Measurements from ENCODE around the gene INO80D. TPM values are rescaled to one million over a fixed set of nuclear protein-coding genes. Genes with fewer than 3 reads are reported as not detected.

INO80D gene, protein sequence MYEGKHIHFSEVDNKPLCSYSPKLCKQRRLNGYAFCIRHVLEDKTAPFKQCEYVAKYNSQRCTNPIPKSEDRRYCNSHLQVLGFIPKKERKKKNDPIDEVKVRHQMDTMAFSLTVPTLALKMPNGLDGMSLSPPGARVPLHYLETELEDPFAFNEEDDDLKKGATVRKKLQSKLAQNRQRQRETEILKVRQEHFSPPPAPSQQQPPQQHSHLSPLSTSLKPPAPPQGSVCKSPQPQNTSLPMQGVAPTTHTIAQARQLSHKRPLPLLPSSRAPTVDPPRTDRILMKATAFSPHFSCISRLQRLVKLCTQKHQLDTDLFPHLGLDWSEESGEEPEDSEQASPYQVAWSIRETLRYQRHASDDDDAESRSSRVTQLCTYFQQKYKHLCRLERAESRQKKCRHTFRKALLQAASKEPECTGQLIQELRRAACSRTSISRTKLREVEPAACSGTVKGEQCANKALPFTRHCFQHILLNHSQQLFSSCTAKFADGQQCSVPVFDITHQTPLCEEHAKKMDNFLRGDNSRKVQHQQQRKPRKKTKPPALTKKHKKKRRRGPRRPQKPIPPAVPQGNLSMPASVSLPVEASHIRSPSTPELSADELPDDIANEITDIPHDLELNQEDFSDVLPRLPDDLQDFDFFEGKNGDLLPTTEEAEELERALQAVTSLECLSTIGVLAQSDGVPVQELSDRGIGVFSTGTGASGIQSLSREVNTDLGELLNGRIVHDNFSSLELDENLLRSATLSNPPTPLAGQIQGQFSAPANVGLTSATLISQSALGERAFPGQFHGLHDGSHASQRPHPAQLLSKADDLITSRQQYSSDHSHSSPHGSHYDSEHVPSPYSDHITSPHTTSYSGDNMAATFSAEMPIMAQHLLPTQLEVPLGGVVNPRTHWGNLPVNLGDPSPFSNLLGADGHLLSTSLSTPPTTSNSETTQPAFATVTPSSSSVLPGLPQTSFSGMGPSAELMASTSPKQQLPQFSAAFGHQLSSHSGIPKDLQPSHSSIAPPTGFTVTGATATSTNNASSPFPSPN
- total RNA-seq (2014; rRNA removed; shearing (Covaris generic)) (33.9 and 37.4 TPM in 2 replicates), polyA plus RNA-seq (2016; fragmentation: Nextera tagmentation; extraction: Ambion mirVana) (16.8 and 17.5 TPM in 2 replicates)
- long read RNA-seq, partial matches to known transcripts, result 4 of 15 reads
- long read RNA-seq, other reads (novel, unspliced or antisense), result 11 of 15 reads

DNA sequence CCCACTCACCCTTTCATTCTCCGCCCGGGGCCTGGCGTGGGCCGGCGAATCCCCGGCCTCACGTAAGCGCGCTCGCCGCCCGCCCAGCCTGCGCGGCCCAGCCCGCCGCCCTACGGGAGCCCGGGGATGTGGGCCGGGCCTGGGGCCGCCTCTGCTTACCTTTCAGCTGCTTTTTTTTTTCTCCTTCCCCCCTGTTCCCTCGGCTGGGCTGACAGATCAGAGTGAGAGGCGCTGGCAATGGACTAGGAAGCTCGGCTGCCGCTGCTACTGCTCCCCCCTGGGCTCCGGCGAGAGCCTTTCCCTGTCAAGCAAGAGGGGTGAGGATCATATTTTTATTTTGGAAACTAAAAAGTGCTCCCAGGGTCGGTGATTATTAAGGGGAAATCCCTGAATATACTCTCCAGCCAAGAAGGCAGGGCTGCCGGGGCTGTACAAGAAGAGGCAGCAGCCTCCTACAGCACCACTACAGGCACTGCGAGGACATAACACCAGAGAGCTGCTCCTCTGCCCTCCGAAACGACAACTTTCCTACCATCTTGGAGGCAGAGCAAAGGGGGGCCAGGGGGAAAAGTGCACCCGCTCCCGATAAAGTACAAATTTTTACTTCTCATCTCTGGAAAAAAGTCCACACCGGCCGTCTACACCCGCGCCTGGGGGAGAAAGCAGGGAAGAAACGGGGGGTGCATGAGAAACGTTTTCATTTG lies at the start of gene INO80D:
TSS of gene INO80D (minus strand) at position 433 of the 704 bp plus-strand sequence. CDS start 23,158 bp downstream, outside the sequence.
- Histone ChIP-seq H3K27me3 (ENCODE audit: insufficient read depth) (no peaks in the 10 kb centered on the region), H3K36me3 (ENCODE audit: insufficient read depth) (peaks cover 6% of the 10 kb centered on the region; the same call in 1 of the 2 replicates), H3K79me2 (replicated peaks; ENCODE audit: insufficient read depth) (peaks cover 71% of the 10 kb centered on the region), H3F3A (replicated peaks; ENCODE audit: low read depth) (peaks cover 7% of the 10 kb centered on the region; the same call in 1 of the 2 replicates), H3K4me3 (peak within 1 kb of the TSS; percentile 89), H2AFZ (no peak within 1 kb of the TSS), H3K4me2 (peak within 1 kb of the TSS; percentile 87), H3K9me2 (ENCODE audit: insufficient read depth) (no peaks in the 10 kb centered on the region), H3K4me1 (ENCODE audit: insufficient read depth) (peaks cover 18% of the 10 kb centered on the region), H3K27ac (ENCODE audit: low read depth) (peak within 1 kb of the TSS; percentile 99), H4K20me1 (replicated peaks; ENCODE audit: insufficient read depth) (no peaks in the 10 kb centered on the region; the same call in 1 of the 2 replicates)
- peaks cover 24% of the 10 kb centered on the region for H3K4me1 Mint-ChIP-seq
- H3K4me3 Mint-ChIP-seq, result peak within 1 kb of the TSS; percentile 99
- H3K27me3 Mint-ChIP-seq (ENCODE audit: insufficient read depth, low read depth, poor library complexity), result peaks cover 29% of the 10 kb centered on the region
- ATAC-seq (peak; percentile 68), DNase-seq (ENCODE audit: low spot score) (peak; percentile 85)
- TF ChIP-seq STAT1 (IDR thresholded peaks at IDR 0.05; ENCODE audit: unreplicated experiment) (no peak), EZH2phosphoT487 (IDR thresholded peaks at IDR 0.05; ENCODE audit: unreplicated experiment) (no peak), POLR2AphosphoS5 (IDR thresholded peaks at IDR 0.05; ENCODE audit: low read depth) (peak; percentile 34; the same call in 1 of the 2 replicates)
- TF ChIP-seq, protein P1, sequence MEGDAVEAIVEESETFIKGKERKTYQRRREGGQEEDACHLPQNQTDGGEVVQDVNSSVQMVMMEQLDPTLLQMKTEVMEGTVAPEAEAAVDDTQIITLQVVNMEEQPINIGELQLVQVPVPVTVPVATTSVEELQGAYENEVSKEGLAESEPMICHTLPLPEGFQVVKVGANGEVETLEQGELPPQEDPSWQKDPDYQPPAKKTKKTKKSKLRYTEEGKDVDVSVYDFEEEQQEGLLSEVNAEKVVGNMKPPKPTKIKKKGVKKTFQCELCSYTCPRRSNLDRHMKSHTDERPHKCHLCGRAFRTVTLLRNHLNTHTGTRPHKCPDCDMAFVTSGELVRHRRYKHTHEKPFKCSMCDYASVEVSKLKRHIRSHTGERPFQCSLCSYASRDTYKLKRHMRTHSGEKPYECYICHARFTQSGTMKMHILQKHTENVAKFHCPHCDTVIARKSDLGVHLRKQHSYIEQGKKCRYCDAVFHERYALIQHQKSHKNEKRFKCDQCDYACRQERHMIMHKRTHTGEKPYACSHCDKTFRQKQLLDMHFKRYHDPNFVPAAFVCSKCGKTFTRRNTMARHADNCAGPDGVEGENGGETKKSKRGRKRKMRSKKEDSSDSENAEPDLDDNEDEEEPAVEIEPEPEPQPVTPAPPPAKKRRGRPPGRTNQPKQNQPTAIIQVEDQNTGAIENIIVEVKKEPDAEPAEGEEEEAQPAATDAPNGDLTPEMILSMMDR (conservative IDR thresholded peaks at IDR 0.05; ENCODE audit: low read depth in 2 of 2), result peak; percentile 27 to 49; a peak in 3 of 4 replicates
- H3K27ac Mint-ChIP-seq, result peak within 1 kb of the TSS; percentile 100
- peaks cover 51% of the 10 kb centered on the region for H3K36me3 Mint-ChIP-seq (ENCODE audit: low read depth)
- peaks cover 8% of the 10 kb centered on the region; the same call in 2 of the 3 replicates for H3K9me3 Mint-ChIP-seq

DNA sequence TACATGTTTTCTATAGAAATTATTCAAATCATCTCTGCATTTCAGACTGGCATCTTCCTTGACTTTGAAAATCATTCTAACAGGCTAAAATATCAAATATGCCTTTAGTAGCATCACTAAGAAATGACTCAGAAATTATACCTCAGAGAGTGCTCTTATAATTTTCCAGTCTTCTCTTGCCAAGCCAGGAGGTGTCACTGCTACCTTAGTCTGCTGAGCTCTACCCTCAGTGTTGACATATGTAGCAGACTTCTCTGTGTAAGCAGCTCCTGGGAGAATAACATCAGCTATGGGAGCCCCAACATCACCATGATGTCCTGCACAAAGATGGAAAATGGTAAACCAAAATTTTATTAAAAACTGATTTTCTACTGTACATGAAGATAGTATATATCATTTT lies 41.7 kb upstream of the INO80D start:
- DNase-seq (ENCODE audit: low spot score) (peak; percentile 7), ATAC-seq (peak; percentile 50)
- Histone ChIP-seq H3K79me2 (replicated peaks; ENCODE audit: insufficient read depth) (no peaks in the 10 kb centered on the region), H3K36me3 (ENCODE audit: insufficient read depth) (peaks cover 77% of the 10 kb centered on the region), H3K4me2 (no peak overlapping the region), H3K4me3 (no peak overlapping the region), H3K9me2 (ENCODE audit: insufficient read depth) (no peaks in the 10 kb centered on the region), H3F3A (replicated peaks; ENCODE audit: low read depth) (no peaks in the 10 kb centered on the region), H3K4me1 (ENCODE audit: insufficient read depth) (no peaks in the 10 kb centered on the region), H4K20me1 (replicated peaks; ENCODE audit: insufficient read depth) (no peaks in the 10 kb centered on the region), H3K27me3 (ENCODE audit: insufficient read depth) (no peaks in the 10 kb centered on the region), H3K27ac (ENCODE audit: low read depth) (no peak overlapping the region), H2AFZ (no peak overlapping the region)
- Mint-ChIP-seq H3K4me1 (no peaks in the 10 kb centered on the region), H3K36me3 (ENCODE audit: low read depth) (peaks cover 68% of the 10 kb centered on the region), H3K9me3 (no peaks in the 10 kb centered on the region), H3K27me3 (ENCODE audit: insufficient read depth, low read depth, poor library complexity) (peaks cover 2% of the 10 kb centered on the region), H3K27ac (no peak overlapping the region), H3K4me3 (no peak overlapping the region)
- TF ChIP-seq POLR2AphosphoS5 (IDR thresholded peaks at IDR 0.05; ENCODE audit: low read depth), result no peak
- TF ChIP-seq, protein P1 (conservative IDR thresholded peaks at IDR 0.05; ENCODE audit: low read depth in 2 of 2), result peak; percentile 23 to 34; a peak in 2 of 4 replicates

All from GM23338 (cell line).